NCI-H524 treated with DMSO at 0.1 percent for 48 hours (cell line): ENCODE results near the gene SGCD.
"Not testable (repeated sequence)": the region's sequence is repeated elsewhere in the genome, so short reads cannot be mapped to it uniquely, and the experiment has no call there.

ENCODE experiments used
- DNase-seq: peaks from one replicate; lab custom pipeline; 2025; lab: John Stamatoyannopoulos, UW

Gene SGCD

DNA sequence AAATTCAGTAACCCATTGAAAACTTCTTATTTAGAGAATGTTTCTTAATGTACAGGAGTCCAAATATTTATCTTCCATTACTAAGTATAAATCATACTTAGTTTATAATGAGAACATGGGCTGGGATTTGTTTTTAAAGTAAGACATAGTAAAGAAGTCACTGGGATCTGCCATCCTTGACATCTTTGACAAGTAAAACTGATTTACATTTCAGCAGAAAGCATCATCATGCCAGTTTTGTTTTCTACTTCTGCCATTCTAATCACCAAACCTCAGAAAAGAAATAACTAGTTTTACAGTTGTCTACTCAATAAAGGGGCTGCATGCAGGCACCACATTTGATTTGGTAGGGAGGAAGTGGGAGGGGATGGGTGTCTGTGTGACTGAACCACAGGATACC is 301.5 kb downstream of the SGCD start:
- DNase-seq: no peak

GRCh38 chr5:156631005-156631404 is 304.0 kb downstream of the SGCD start:
- DNase-seq: no peak

DNA sequence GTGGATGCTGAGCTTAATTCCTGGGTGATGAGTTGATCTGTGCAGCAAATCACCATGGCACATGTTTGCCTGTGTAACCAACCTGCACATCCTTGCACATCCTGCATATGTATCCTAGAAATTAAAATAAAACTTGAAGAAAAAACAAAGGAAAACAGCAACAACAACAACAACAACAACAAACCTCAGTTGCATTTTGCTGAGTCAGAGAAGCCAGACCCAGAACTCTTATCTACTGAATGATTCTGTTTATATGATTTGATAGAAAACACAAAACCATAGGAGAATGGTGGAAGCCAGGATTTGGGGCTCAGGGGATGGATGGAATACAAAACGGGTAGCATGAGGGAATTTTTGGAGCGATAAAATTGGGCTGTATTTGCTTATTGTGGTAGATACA is 307.3 kb downstream of the SGCD start:
- DNase-seq: no peak

- no peak for DNase-seq
These were observed 313.8 kb downstream of the SGCD start for GRCh38 chr5:156640691-156641241.

GRCh38 chr5:156641686-156642085 is 314.7 kb downstream of the SGCD start:
- DNase-seq: no peak

DNA sequence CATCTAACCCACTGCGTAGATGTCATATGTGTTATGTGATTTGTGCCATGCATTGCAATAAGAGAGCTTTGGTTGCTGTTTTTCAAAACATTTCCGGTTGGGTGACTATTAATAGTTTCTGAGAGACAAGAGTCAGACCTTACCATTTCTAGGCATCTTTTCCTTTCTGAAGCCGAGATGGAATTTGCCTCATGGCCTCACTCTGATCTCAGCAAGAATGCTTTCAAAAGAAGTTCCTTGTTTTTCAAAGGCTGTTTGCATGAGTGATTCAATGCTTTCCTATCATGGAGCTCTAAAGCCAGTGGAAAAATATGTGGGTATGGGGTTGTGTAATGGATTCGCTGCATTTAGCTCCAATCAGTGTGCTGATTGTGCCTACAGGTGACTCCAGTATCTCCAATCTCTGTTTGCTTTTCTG is 320.1 kb downstream of the SGCD start:
- DNase-seq: no peak

- DNase-seq: no peak
These were observed 327.5 kb downstream of the SGCD start for GRCh38 chr5:156654444-156654843.

GRCh38 chr5:156655732-156656131 is 328.8 kb downstream of the SGCD start:
- no peak for DNase-seq

- DNase-seq: not testable (repeated sequence)
These were observed 337.9 kb downstream of the SGCD start for GRCh38 chr5:156664832-156665231.

- not testable (repeated sequence) for DNase-seq
These were observed 339.7 kb downstream of the SGCD start for GRCh38 chr5:156666686-156667085.

DNA sequence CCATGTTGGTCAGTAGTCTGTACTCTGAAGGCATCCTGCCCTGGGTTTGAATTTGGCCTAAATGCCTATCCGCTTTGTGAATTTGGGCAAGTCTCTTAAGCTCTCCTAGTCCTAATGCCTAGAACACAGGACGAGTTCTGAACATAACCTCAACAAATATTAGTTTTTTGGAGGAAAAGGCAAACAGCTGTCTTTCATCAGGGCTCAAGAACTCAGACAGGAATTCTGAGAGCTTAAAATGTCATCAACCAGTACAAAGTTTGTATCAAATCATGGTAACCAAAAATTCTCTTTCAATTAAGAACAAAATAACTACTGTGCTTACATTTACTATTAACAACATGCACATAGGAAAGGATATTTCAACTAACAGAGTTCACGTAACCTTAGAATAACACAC is 340.7 kb downstream of the SGCD start:
- DNase-seq: no peak

DNA sequence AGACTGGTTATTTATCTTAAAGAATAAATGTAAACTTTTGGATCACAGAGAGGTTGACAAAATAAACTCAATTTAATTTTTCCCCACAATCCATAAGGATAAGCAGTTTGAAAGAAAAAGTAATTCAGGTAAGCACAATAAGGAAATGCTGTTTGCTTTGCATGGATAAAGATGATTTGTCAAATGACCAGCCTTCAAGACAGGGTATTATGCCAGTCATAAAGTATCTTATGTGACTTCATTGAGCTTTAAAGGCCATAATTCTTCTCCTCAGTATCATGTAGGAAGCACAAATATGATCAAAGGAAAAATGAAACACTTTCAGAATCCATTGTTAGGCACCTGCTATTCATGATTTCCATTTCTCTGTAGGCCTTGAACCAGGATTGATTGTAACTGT is 342.5 kb downstream of the SGCD start:
- no peak for DNase-seq

GRCh38 chr5:156670615-156671014 is 343.7 kb downstream of the SGCD start:
- no peak for DNase-seq

GRCh38 chr5:156675395-156675794 is 348.4 kb downstream of the SGCD start:
- DNase-seq: no peak

DNA sequence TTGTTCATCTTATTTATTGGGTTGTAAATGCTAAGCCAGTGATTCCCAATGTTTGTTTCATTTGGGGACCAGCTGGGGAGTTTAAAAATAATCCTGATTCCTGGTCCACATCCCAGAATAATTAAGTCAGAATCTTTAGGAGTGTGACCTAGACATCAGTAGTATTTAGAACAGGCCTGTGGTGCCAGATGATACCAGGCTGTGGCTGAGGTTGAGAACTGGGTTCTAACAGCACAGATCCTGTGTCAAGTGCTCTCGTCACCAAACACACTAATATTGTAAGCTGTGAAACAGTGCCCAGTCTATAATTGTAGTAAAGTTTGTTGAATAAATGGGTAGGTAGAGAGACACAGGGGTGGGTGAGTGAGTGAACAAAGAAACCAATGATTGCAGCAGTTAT is 351.0 kb downstream of the SGCD start:
- no peak for DNase-seq

DNA sequence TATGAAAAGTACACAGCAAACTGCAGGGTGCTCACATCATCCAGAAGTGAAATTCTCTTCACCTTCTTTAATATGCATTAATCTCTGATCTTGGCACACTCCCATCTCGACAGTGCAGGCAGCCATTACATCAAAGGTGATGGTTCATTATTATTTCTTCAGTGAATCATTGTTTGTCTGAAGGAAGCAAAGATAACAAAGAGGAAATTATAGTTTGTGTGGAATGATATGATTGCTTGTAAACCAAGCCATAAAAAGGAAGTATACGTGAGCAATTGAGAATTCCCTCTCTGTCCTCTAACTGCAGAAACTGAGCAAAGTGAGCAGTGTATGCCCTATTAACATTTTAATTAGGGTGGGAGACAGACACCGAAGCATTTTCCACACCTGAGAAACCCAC is 351.5 kb downstream of the SGCD start:
- DNase-seq: no peak

- DNase-seq: no peak
These were observed 353.9 kb downstream of the SGCD start for GRCh38 chr5:156680831-156681230.

DNA sequence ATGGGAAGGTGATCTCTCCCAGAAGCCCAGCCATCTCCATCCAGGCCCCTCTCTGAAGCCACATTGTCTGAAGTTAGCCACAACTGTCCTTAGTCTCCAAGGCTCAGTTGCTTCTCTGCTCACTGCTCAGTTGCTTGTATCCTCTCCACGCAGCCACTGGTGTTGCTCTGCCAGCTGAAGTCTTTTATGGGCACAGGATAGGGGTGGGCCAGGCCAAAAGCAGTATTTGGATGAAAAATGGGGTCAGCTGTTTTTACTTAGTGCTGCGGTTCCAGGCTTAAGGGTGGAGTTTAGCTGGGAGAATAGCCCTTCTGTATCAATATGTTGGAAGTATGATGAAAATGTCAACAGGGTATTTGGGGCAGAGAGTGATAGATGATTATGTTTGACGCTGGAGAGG is 354.3 kb downstream of the SGCD start:
- DNase-seq: no peak

GRCh38 chr5:156682971-156683370 is 356.0 kb downstream of the SGCD start:
- DNase-seq: no peak

- DNase-seq: no peak
These were observed 356.5 kb downstream of the SGCD start for GRCh38 chr5:156683509-156683908.

- no peak for DNase-seq
These were observed 357.3 kb downstream of the SGCD start for GRCh38 chr5:156684216-156684615.

- DNase-seq: no peak
These were observed 358.5 kb downstream of the SGCD start for GRCh38 chr5:156685481-156685880.

DNA sequence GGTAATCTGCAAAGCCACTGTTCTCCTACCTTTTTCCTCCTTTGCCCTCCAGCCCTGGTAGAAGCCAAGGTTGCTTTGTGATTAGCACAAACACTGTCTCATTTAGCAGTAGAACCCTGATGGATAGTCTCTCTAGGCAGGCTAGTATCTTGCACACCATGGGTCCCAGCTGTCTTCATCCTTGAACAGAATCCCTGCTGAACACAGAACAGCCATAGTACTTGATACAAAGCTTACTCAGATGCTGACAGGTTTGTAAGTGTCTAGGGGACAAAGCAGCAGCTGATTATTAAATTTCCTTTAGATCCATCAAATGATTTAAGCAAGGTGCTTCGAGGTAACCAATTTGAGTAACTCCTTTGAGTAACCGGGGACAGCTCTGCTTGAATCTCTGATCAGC is 359.4 kb downstream of the SGCD start:
- no peak for DNase-seq

DNA sequence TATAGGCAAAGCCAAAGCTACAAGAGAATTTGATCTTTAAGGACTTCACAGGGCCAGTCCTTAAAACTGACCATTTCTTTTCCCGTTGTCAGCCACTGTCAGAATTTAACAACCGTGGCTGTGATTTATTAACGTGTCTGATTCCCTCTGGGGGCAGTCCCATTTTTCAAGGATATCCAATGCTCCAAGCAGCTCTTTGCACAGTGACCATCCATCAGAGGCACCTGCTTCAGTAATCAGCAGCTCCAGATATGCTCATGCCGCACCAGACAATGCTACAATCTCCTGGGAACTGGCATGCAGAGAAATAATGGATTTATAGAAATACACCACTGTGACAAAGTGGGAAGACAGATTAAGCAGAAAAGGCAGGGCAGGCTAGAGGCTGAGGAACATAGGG is 359.8 kb downstream of the SGCD start:
- no peak for DNase-seq

DNA sequence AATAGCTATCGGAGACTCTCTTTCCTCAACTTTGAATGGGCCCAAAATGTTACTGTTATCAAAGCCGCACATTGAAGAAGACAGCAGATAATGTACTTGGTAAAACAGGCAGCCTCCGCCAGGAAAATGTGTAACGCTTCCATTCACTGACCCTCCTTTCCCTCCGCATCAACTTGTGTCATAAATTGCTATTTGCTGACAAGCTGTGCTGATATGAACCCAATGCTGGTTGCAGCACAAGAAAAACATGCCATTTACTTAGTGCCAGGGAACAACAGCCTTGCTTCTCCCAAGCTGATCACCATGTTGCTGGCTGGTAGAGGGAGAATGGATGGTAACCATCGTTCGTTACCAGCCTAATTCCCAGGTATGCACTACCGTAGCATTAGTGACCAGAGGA is 360.6 kb downstream of the SGCD start:
- no peak for DNase-seq
